ENCODE measurements around the gene BRME1.

BRME1 gene

DNA sequence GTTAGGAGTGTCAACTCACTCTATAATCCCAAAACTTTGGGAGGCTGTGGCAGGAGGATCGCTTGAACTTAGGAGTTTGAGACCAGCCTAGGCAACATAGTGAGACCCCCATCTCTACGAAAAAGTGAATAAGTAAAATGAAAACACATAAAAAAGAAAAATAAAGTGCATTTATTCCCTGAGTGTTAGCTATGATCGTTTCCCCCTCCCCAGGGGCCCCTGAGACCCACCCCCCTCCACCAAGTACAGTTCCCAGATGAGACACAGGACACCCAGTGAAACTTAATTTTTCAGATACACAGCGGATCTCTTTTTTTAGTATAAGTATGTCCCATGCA lies 57.6 kb downstream of the BRME1 start:
- Histone ChIP-seq H3K27me3 (ENCODE audit: control insufficient read depth, insufficient read depth, low read length) (no peaks in the 10 kb centered on the region), H3K4me1 (ENCODE audit: control insufficient read depth, low read depth, low read length) (peaks cover 20% of the 10 kb centered on the region), H3K27ac (ENCODE audit: low read length) (no peak overlapping the region), H3K4me3 (ENCODE audit: low read length) (no peak overlapping the region), H3K9me3 (ENCODE audit: control insufficient read depth, low read depth, low read length) (no peaks in the 10 kb centered on the region), H3K36me3 (ENCODE audit: control insufficient read depth, low read depth, low read length) (no peaks in the 10 kb centered on the region), H3K9ac (ENCODE audit: low read length) (peak overlapping the region; percentile 98)

DNA sequence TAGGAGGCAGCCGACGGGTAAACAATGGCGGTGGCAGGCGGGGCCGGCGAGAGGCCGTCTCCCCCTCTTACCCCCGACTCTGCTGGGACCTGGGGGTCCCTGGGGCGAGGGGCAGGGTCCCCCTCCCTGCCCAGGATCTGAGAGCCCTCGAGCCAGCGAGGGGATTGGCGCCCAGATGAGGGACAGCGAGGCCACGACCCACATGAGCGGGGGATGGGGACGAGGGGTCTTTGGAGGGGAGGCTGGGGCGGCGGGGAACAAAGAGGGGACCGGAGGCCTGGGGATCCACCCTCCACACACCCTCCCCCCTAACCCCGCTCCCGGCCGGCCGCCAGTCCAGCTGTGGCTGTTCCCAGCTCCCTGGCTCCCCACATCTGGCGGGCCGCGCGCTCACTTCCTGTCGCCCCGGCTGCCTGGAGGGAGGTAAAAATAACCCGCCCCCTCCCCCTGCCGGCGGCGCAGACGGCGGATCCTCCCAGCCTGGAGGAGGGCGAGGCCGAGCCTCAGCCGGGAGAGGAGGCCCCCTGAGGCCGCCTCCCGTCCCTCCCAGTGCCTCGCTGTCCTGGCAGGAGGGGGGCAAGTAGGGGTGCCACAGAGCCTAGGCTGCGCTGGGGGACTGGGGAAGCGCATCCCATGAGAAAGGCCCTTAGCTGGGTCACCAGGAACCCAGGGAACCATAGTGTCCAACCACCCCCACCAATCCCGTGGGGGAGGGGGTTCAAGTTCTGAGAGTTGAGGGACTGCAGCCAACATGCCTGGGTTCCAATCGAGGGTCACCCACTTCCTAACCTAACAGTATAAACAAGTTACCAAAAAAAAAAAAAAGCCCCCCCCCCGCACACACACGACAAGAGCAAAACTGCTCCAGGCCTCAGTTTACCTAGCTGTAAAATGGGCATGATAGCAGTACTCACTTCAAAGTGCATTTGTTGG lies 58.2 kb downstream of the BRME1 start:
- Histone ChIP-seq H3K9ac (ENCODE audit: low read length) (peak overlapping the region; percentile 98), H3K36me3 (ENCODE audit: control insufficient read depth, low read depth, low read length) (no peaks in the 10 kb centered on the region), H3K27ac (ENCODE audit: low read length) (peak overlapping the region; percentile 89), H3K4me1 (ENCODE audit: control insufficient read depth, low read depth, low read length) (peaks cover 23% of the 10 kb centered on the region), H3K9me3 (ENCODE audit: control insufficient read depth, low read depth, low read length) (no peaks in the 10 kb centered on the region), H3K4me3 (ENCODE audit: low read length) (peak overlapping the region; percentile 76), H3K27me3 (ENCODE audit: control insufficient read depth, insufficient read depth, low read length) (no peaks in the 10 kb centered on the region)

DNA sequence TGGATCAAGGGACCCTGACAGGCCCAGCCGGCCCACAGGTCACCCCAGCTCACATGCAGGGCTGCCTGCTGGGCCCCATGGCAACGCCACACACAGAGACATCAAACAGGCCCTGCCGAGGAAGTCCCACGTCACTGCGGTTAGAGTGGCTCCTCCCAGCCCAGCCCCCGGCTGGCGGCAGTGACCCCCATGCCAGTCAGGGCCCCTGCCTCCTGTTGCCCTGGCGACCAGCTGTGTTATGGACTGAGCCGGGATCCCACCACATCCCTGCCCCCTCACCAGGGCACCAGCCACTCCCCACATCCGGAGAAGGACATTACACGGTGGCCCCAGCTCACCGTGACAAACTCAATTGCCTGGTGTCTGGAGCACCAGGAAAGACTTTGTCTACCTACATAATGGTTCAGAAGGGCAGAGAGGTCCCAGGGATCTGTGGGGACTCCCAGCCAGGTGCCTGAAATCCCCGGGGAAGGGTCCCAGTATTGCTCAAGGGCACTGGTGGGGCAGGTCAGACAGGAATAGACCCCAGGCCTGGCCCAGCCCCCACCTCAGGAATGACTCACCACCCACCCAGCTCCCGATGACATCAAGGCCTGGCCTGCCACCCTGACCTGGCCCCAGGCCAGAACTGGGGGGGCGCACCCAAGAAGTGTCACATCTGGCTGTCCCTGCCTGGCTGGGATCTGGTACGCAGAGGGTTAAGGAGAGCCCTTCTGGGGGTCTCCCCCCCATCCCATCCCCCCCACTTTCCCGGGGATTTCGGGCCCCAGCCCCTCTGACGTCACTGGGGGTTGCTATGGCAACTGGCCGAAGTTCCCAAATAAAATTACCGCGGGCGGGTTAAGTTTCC lies 59.1 kb downstream of the BRME1 start:
- Histone ChIP-seq H3K27me3 (ENCODE audit: control insufficient read depth, insufficient read depth, low read length) (no peaks in the 10 kb centered on the region), H3K4me1 (ENCODE audit: control insufficient read depth, low read depth, low read length) (peaks cover 23% of the 10 kb centered on the region), H3K36me3 (ENCODE audit: control insufficient read depth, low read depth, low read length) (no peaks in the 10 kb centered on the region), H3K9ac (ENCODE audit: low read length) (peak overlapping the region; percentile 98), H3K4me3 (ENCODE audit: low read length) (peak overlapping the region; percentile 76), H3K27ac (ENCODE audit: low read length) (peak overlapping the region; percentile 89), H3K9me3 (ENCODE audit: control insufficient read depth, low read depth, low read length) (no peaks in the 10 kb centered on the region)

DNA sequence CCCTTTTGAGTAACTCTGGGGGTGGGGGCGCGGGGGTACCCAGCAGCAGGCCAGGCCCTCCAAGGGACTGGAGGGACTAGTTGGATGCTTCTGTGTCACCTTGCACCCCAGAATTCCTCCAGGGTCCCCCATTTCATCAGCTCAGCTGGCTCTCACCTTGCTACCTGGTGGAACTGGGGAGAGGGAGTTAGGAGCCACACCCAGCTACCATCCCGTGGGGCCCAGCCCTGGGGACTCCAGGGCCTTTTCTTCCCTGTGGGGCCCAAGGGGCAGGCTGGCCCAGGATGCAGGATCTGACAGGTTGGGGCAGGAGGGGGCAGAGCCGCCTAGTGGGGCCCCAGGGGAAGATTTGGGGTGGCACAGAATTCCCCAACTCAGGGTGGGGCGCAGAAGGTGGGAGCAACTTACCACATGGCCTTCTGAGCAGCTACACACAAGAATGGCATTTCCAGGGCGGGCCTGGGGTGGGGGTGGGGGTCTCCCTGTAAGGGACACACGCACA lies 61.7 kb downstream of the BRME1 start:
- H3K9me3 ChIP-seq (ENCODE audit: control insufficient read depth, low read depth, low read length) = no peaks in the 10 kb centered on the region
- H3K27me3 ChIP-seq (ENCODE audit: control insufficient read depth, insufficient read depth, low read length) = no peaks in the 10 kb centered on the region
- peaks cover 19% of the 10 kb centered on the region for H3K4me1 ChIP-seq (ENCODE audit: control insufficient read depth, low read depth, low read length)
- H3K4me3 ChIP-seq (ENCODE audit: low read length) = no peak overlapping the region
- no peak overlapping the region for H3K9ac ChIP-seq (ENCODE audit: low read length)
- H3K27ac ChIP-seq (ENCODE audit: low read length) = no peak overlapping the region
- H3K36me3 ChIP-seq (ENCODE audit: control insufficient read depth, low read depth, low read length) = no peaks in the 10 kb centered on the region

DNA sequence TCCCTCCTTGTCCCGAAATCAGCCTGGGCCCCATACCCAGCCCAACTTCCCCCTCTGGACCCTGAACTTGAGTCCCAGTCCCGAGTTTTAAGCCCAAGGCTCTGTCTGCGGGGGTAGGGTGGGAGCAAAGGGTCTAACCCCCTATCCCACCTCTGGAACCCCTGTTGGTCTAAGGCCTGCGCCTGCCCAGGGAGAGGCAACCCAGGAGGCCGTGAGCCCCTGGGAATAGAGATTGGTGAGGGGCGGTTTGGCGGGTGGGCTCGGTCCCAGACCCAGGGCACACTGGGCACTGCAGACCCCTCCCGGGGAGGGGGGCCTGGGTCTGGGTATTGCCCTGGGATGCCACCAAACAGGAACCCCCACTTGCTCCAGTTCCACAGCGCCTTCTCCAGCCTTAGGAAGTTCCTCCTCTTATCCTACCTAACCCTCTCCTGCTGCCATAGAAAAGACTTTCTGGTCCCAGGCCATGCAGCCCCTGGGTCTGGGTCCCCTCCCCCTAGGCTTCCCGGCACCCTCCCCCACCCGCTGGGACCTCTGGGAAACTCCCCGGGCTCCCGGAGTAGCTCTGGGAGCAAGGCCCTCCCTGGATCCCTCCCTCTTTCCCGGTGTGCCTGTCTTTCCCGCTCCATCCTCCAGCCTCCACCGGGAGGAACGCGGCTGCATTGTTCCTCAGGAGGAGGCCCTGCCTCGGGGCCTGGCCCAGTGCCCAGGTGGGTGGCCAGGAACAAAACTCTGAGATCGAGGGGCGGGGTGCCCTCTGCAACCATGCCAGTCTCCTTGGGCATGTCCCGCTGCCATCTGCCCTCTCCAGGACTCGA lies 62.6 kb downstream of the BRME1 start:
- Histone ChIP-seq H3K36me3 (ENCODE audit: control insufficient read depth, low read depth, low read length) (no peaks in the 10 kb centered on the region), H3K4me1 (ENCODE audit: control insufficient read depth, low read depth, low read length) (peaks cover 19% of the 10 kb centered on the region), H3K9me3 (ENCODE audit: control insufficient read depth, low read depth, low read length) (no peaks in the 10 kb centered on the region), H3K4me3 (ENCODE audit: low read length) (peak overlapping the region; percentile 58), H3K27ac (ENCODE audit: low read length) (no peak overlapping the region), H3K9ac (ENCODE audit: low read length) (peak overlapping the region; percentile 48), H3K27me3 (ENCODE audit: control insufficient read depth, insufficient read depth, low read length) (no peaks in the 10 kb centered on the region)

DNA sequence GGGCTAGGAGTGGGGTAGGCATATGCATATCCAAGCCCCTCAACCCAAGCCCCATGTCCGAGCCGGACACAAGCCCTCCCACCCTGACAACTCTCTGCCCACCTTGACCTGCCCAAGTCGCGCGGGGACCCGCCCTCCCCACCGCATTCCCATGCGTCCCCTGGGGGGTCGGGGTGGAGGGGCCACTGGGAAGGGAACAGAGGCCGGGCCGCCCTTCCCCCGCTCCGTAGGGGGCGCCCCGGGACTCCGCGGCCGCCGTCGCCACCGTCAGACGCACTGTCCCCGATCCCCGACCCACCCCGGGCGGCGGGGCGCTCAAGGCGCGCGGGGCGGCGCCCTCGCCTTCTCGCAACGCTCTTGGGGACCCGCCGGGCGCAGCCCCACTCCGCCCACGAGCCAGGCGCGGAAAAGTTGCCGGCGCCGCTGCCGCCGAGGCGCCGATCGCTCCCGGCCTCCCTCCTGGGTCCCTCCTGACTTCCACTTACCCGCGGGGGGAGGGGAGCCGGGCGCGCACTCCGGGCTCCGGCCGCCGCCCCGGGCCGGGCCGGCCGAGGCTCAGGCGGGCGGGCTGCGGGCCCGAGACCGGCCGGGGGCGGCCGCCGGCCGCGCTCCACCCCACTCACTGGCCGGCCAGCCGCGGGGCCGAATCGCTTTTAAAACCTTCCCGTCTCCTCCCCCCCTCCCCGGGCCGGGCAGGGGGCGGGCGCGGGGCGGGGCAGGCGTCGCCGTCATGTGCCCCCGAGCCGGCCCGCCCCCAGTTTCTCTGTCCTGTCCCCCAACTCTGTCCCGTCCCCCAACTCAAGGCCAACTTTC lies 63.4 kb downstream of the BRME1 start:
- Histone ChIP-seq H3K4me1 (ENCODE audit: control insufficient read depth, low read depth, low read length) (peaks cover 19% of the 10 kb centered on the region), H3K27me3 (ENCODE audit: control insufficient read depth, insufficient read depth, low read length) (no peaks in the 10 kb centered on the region), H3K4me3 (ENCODE audit: low read length) (peak overlapping the region; percentile 58), H3K27ac (ENCODE audit: low read length) (no peak overlapping the region), H3K36me3 (ENCODE audit: control insufficient read depth, low read depth, low read length) (no peaks in the 10 kb centered on the region), H3K9me3 (ENCODE audit: control insufficient read depth, low read depth, low read length) (no peaks in the 10 kb centered on the region), H3K9ac (ENCODE audit: low read length) (peak overlapping the region; percentile 48)

DNA sequence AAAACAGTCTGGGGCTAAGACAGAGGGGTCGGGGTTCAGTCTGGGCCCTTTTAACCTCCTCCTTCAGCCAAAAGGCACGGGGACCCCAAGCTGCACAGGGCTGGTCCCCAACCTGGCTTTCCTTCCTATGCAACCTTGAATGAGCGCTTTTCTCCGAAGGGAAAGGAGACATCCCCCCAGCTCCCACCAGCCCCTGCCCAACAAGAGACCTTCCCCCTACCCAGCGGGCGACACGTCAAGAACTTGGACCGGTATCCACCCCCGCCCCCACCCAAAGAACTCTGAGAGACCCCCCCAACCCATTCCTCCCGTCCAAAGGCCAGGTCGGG lies 64.0 kb downstream of the BRME1 start:
- no peak overlapping the region for H3K27ac ChIP-seq (ENCODE audit: low read length)
- peak overlapping the region; percentile 58 for H3K4me3 ChIP-seq (ENCODE audit: low read length)
- H3K36me3 ChIP-seq (ENCODE audit: control insufficient read depth, low read depth, low read length) = no peaks in the 10 kb centered on the region
- H3K4me1 ChIP-seq (ENCODE audit: control insufficient read depth, low read depth, low read length) = peaks cover 18% of the 10 kb centered on the region
- H3K9me3 ChIP-seq (ENCODE audit: control insufficient read depth, low read depth, low read length) = no peaks in the 10 kb centered on the region
- H3K27me3 ChIP-seq (ENCODE audit: control insufficient read depth, insufficient read depth, low read length) = no peaks in the 10 kb centered on the region
- H3K9ac ChIP-seq (ENCODE audit: low read length) = peak overlapping the region; percentile 39

DNA sequence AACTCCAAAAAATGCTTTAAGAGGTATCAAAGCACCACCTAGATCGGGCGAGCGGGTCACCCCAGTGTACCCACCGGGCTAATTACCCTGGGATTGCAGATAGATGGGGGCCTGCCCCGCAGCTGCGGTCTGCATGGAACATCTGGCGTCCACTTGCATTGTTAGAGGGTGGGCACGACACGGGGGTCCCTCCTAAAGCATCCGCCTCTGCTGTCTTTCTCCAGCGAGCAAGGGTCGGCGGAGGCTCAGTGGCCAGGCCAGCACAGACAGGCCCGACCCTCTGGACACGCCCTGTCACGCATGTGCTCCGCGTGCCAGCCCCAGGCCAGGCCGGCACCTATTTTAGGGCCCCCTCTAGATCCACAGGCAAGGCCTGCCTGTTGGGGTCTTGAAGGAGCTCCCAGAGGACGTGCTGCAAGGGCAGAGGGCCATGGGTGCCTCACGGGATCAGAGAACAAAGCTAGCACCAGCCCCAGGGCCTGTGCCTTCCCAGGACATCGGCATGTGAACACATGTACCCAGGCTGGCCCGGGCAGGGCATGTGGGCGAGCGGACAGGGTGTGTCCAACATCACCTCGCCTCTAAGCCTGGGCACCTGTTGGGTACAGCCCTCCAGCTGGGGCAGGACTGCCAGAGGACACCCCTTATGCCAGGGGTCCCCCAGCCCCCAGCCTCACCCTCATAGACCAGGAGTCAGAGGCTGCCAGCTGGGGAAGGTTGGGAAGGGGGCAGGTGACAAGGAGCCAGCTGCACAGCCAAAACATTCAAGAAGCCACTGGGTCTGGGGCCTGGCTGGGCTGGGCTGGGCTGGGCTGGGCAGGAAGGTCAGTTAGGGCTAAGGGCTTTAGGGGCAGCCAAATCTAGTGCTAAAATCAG lies 64.6 kb downstream of the BRME1 start:
- Histone ChIP-seq H3K27ac (ENCODE audit: low read length) (no peak overlapping the region), H3K4me1 (ENCODE audit: control insufficient read depth, low read depth, low read length) (peaks cover 14% of the 10 kb centered on the region), H3K9me3 (ENCODE audit: control insufficient read depth, low read depth, low read length) (no peaks in the 10 kb centered on the region), H3K9ac (ENCODE audit: low read length) (peak overlapping the region; percentile 39), H3K27me3 (ENCODE audit: control insufficient read depth, insufficient read depth, low read length) (no peaks in the 10 kb centered on the region), H3K4me3 (ENCODE audit: low read length) (peak overlapping the region; percentile 58), H3K36me3 (ENCODE audit: control insufficient read depth, low read depth, low read length) (no peaks in the 10 kb centered on the region)

DNA sequence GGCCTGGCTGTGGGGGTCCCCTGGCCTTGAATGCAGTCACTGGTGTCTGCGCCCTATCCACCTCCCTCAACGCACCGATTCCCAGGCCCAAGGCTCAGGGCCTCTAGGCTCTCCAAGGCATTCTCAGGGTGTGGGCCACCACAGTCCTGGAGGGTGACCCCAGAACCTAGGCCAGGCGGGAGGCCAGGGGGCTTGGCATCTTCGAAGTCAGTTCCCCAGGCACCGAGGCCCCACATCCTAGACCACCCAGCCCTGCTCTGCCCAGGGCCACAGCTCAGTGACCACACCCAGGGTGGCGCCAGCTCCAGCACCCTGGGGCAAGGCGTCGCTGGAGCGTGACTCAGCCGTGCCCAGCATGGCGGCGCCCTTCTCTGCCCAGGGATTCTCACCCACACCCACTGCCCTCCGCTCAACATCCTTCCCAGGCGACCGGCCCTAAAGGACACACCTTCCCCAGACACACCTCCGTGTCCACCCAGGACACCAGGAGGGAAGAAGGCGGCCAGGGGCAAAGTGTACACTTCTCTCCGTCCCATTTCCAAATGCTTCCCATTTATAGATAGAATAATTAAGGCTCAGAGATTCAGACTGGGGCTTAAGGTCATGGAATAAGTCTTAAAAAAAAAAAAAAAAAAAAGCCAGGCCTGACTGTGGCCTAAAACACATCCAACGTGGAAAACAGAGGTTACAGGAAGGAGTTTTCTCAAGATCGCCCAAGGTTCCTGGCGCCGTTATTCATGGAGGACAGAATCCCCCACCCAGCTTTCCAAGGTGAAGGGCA lies 65.4 kb downstream of the BRME1 start:
- Histone ChIP-seq H3K4me1 (ENCODE audit: control insufficient read depth, low read depth, low read length) (peaks cover 14% of the 10 kb centered on the region), H3K27ac (ENCODE audit: low read length) (no peak overlapping the region), H3K9ac (ENCODE audit: low read length) (no peak overlapping the region), H3K36me3 (ENCODE audit: control insufficient read depth, low read depth, low read length) (no peaks in the 10 kb centered on the region), H3K9me3 (ENCODE audit: control insufficient read depth, low read depth, low read length) (no peaks in the 10 kb centered on the region), H3K4me3 (ENCODE audit: low read length) (no peak overlapping the region), H3K27me3 (ENCODE audit: control insufficient read depth, insufficient read depth, low read length) (no peaks in the 10 kb centered on the region)
